Astrocyte of the cerebellum (primary cell): ENCODE measurements around the gene LIPM.

ENCODE experiments used
- DNase-seq: peaks from one replicate; pipeline ENCODE4 v3.0.0-alpha.2; 2011; ENCODE audit warnings: low read depth
- H3K4me3 ChIP-seq: 2 replicates; pipeline ENCODE4 v1.5.1; 2011; ENCODE audit warnings: mild to moderate bottlenecking, low read depth, low read length, moderate library complexity
- in situ Hi-C: cut with HindIII; loops from 2 replicates; pipeline ENCODE4 v1.10.0; 2017; ENCODE audit warnings: low sequenced_read_pairs
- TF ChIP-seq, protein P1 (sequence below): IDR thresholded peaks from 2 replicates; pipeline ENCODE4 v1.5.1; 2012; ENCODE audit warnings: low read length, low read depth, moderate library complexity, mild to moderate bottlenecking; ENCODE audit errors: missing control alignments

Gene LIPM

DNA sequence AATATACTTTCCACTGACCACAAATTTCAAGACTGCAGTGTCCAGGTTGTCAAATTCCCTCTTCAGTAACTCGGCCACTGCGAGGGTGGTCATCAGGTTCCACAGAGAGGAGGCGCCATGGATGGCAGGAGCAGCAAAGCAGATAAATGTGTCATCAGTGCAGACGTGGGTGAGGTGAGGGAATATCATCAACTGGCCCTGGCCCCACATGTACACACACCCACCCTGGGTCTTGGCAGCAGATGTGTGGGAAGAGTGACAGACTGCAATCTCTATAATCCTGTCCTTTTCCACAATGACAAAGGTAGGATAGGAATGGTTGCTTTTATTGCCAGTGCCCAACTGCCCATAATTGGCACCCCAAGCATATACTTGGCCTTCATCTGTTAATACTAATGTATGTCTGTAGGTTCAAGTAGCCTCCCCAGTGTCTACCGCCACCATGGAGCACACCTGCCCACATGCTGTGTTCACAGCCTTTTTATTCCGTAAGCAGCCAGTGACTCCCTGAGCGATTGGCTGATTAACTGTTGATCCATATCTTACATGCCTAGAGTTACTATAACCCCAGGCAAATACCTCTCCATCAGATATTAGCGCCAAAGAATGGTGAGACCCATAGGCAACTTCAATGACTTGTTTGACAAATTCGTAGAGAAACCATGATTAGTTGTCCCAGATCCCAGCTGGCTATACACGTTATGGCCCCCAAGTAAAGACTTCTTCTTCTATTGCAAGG is 16.3 kb upstream of the LIPM start:
- in situ Hi-C loops: no loop called here
- TF ChIP-seq, protein P1, sequence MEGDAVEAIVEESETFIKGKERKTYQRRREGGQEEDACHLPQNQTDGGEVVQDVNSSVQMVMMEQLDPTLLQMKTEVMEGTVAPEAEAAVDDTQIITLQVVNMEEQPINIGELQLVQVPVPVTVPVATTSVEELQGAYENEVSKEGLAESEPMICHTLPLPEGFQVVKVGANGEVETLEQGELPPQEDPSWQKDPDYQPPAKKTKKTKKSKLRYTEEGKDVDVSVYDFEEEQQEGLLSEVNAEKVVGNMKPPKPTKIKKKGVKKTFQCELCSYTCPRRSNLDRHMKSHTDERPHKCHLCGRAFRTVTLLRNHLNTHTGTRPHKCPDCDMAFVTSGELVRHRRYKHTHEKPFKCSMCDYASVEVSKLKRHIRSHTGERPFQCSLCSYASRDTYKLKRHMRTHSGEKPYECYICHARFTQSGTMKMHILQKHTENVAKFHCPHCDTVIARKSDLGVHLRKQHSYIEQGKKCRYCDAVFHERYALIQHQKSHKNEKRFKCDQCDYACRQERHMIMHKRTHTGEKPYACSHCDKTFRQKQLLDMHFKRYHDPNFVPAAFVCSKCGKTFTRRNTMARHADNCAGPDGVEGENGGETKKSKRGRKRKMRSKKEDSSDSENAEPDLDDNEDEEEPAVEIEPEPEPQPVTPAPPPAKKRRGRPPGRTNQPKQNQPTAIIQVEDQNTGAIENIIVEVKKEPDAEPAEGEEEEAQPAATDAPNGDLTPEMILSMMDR: no peak
- H3K4me3 ChIP-seq: no peak overlapping the region
- no peak for DNase-seq

DNA sequence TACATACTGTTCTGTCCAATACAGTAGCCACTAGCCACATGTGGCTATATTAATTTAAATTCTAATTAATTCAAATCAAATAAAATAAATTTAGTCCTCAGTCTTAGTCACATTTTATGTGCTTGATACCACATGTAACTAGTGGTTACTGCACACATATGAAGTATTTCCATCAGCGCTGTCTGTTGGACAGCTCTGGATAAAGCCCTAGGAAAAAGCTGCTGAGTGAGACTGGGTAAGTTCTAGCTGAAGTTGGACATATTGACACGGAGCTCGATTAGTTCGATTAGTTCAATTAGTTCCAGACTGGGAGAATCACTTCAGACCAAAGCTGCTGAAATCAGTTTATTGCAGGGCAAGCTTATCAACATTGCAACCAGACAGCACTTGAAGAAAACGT is 15.1 kb upstream of the LIPM start:
- TF ChIP-seq, protein P1: no peak
- H3K4me3 ChIP-seq: no peak overlapping the region
- in situ Hi-C loops: no loop called here
- DNase-seq: no peak

DNA sequence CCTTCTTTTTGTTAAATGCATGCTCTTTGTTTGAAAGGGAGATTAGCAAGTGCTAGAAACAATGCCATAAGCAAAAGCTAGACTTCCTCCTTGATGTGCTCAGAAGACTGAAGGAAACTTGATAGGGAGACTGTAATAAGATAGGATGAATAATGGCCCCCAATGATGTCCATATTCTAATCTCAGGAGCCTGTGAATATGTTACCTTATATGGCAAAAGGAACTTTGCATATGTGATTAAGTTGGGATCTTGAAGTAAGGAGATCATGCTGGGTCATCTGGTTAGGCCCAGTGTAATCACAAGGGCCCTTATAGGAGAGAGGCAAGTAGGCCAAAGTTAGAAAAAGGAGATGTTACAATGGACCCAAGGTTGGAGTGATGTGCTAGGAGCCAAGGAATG is 13.6 kb upstream of the LIPM start:
- in situ Hi-C loops: no loop called here
- no peak overlapping the region for H3K4me3 ChIP-seq

DNA sequence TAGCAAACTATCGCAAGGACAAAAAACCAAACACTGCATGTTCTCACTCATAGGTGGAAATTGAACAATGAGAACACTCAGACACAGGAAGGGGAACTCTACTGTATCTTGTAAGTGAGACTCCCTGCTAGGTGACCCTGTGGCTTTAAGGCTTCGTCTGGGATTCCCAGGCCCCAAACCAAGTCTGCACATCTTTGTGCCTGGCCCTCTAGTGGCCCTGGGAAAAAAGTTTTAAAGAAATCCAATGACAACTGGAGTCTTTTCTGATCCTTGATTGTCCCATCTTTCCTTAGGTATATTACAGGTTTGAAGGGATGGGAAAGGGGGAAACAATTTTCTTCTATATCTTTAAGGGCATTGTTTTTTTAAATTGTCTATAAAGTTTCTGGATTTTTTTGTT is 10.6 kb upstream of the LIPM start:
- in situ Hi-C loops: loop anchor here (5.0 kb wide), 1 partner anchor 50 kb away; no protein-coding TSS in a partner anchor
- TF ChIP-seq, protein P1: peak; percentile 51
- no peak overlapping the region for H3K4me3 ChIP-seq
- DNase-seq: no peak

More for the DNA sequence above, 13.6 kb upstream of the LIPM start:
- DNase-seq: no peak
- TF ChIP-seq, protein P1: no peak

DNA sequence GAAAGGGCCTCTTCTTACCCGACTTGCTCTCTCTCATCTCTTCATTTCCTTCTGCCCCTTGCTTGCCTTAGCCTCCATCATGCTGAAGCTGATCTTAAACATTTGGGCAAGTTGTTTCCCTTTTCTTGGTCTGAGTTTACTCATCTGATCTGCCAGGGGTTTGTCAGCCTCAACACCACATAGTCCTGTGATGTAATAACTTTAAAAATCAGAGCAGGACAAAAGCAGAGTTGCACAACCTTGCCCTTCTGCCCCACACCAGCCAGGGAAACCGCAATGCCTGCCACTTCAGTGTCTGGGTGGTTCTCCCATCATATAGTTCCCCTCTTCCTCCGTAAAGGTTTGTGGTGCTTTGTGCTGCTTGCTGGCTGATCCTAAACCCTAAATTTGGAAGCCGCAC is 9.9 kb upstream of the LIPM start:
- in situ Hi-C loops: loop anchor here (5.0 kb wide), 1 partner anchor 50 kb away; no protein-coding TSS in a partner anchor
- no peak overlapping the region for H3K4me3 ChIP-seq
- TF ChIP-seq, protein P1: no peak
- DNase-seq: no peak

DNA sequence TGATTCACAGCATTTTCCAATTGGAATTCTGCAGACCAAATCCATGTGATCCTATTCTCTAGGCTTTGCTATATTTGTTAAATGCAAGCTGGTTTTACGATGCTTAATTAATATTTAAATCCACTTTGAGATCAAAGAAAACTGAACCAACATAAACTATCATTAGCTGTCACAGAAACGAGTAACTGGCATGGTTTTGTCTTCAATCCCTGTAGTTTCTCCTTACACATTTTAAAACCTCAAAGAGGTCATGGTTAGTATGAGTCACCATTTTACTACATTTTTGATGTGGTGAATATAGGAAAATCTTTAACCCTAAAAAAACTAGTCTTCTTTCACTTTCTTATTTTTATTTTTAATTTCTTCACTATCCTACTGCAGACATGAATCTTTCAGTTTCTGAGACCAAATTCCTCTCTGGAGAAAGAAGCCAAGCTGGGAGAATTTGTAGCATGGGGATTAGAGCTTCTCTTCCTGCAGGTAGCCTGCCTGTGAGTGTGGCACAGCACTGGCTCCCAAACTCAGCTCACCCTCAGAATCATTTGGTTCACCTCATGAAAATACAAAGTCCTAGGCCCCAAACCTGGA is 8.7 kb upstream of the LIPM start:
- in situ Hi-C loops: loop anchor here (5.0 kb wide), 1 partner anchor 48 kb away; no protein-coding TSS in a partner anchor
- TF ChIP-seq, protein P1: no peak
- DNase-seq: peak; percentile 56
- no peak overlapping the region for H3K4me3 ChIP-seq
